HepG2 (cell line): ENCODE data around the gene ZNF648. TPM values are rescaled to one million over a fixed set of nuclear protein-coding genes. Genes with fewer than 3 reads are reported as not detected.

Experiments used
- ATAC-seq: fragments of 200-7000 bp; cut with Tn5 transposase; 3 replicates; pipeline ENCODE4 v1.9.1; 2020; ENCODE audit warnings: mild to moderate bottlenecking, moderate library complexity
- BruUV-seq: library from RNA; stranded (reverse); fragments of 400-500 nt; replicated peaks from 2 replicates; lab custom pipeline; 2021; lab: Mats Ljungman, UMichigan
- CTCF ChIA-PET: fragments of 300-600 bp; formaldehyde crosslinking; extraction: SDS; loops from one replicate; lab custom pipeline; 2021; ENCODE audit warnings: low total read pairs, inconsistent platforms, low intra/inter-chr PET ratio; lab: Yijun Ruan, JAX
- POLR2A ChIA-PET: fragments of 350-600 bp; sonication (Branson Sonifier 250); formaldehyde crosslinking; loops from one replicate; lab custom pipeline; 2020; ENCODE audit warnings: antibody characterized with exemption, inconsistent platforms; lab: Yijun Ruan, JAX
- DNase-seq: peaks from one replicate; pipeline ENCODE4 v3.0.0-alpha.2; 2015; ENCODE audit warnings: low spot score
- FAIRE-seq: peaks from 3 replicates; lab custom pipeline; 2011; peaks lifted over from hg19 to GRCh38; lab: Jason Lieb, UNC
- H2AFZ ChIP-seq: one replicate; pipeline ENCODE4 v1.6.1; 2011; ENCODE audit warnings: low read length, inconsistent platforms
- H3K27ac ChIP-seq: fragments of 300-600 bp; 3 replicates; pipeline ENCODE4 v1.8.0; 2011; ENCODE audit warnings: mixed run types, mild to moderate bottlenecking, mixed read lengths, low read length, inconsistent platforms; ENCODE audit not compliant: insufficient read depth; ENCODE audit errors: extremely low read length
- H3K27me3 ChIP-seq, 2 experiments: fragments of 200-600 bp in 1 of 2; 2 replicates in 1 of 2; 3 replicates in 1 of 2; pipeline versions ENCODE4 v1.6.0 to v1.8.0; 2011; ENCODE audit warnings: low read length in 2 of 2, mild to moderate bottlenecking in 2 of 2, moderate library complexity in 2 of 2, inconsistent platforms in 1 of 2; ENCODE audit not compliant: insufficient read depth in 2 of 2, control insufficient read depth in 1 of 2
- H3K36me3 ChIP-seq, 2 experiments: fragments of 200-600 bp in 1 of 2; replicated peaks in 1 of 2; 2 replicates in 1 of 2; 3 replicates in 1 of 2; pipeline versions ENCODE4 v1.5.1 to v1.8.0; 2011; ENCODE audit warnings: low read length in 2 of 2, inconsistent platforms in 1 of 2; ENCODE audit not compliant: insufficient read depth in 2 of 2, control insufficient read depth in 1 of 2
- H3K4me1 ChIP-seq: 2 replicates; pipeline ENCODE4 v1.5.1; 2012; ENCODE audit warnings: low read length, inconsistent platforms; ENCODE audit not compliant: insufficient read depth
- H3K4me2 ChIP-seq: 2 replicates; pipeline ENCODE4 v1.6.0; 2011; ENCODE audit warnings: low read depth, low read length, inconsistent platforms
- H3K4me3 ChIP-seq, 3 experiments: fragments of 200-600 bp in 1 of 3; sonication (generic), shearing (Covaris generic) in 1 of 3; replicated peaks in 1 of 3; 2 replicates each; pipeline ENCODE4 v1.5.1; 2011 to 2016; ENCODE audit warnings: low read length in 3 of 3, inconsistent platforms in 2 of 3, low read depth in 2 of 3, mild to moderate bottlenecking in 2 of 3, control low read depth in 1 of 3, mixed read lengths in 1 of 3; ENCODE audit not compliant: insufficient read depth in 1 of 3
- H3K79me2 ChIP-seq: one replicate; pipeline ENCODE4 v1.6.1; 2011; ENCODE audit warnings: low read length, inconsistent platforms; ENCODE audit not compliant: insufficient read depth
- H3K9ac ChIP-seq: 2 replicates; pipeline ENCODE4 v1.6.0; 2011; ENCODE audit warnings: mild to moderate bottlenecking, low read depth, low read length, inconsistent platforms; ENCODE audit not compliant: insufficient read depth
- H3K9me3 ChIP-seq: 2 replicates; pipeline ENCODE4 v1.5.1; 2012; ENCODE audit warnings: mild to moderate bottlenecking, low read length
- H4K20me1 ChIP-seq: 2 replicates; pipeline ENCODE4 v1.6.0; 2011; ENCODE audit warnings: inconsistent platforms, mild to moderate bottlenecking, low read length, moderate library complexity; ENCODE audit not compliant: insufficient read depth
- CEBPG ChIP-seq: IDR thresholded peaks from 2 replicates; pipeline ENCODE4 v1.6.1; 2016
- FOXP1 ChIP-seq, 2 experiments: fragments of 450-650 bp in 1 of 2; IDR thresholded peaks; 2 replicates each; pipeline ENCODE4 v1.6.1; 2017 to 2018; ENCODE audit warnings: antibody characterized with exemption in 1 of 2
- GATAD1 ChIP-seq: IDR thresholded peaks from 2 replicates; pipeline ENCODE4 v1.6.1; 2016; ENCODE audit warnings: missing genetic modification reagents, missing compliant biosample characterization
- HDAC1 ChIP-seq: sonication (generic); formaldehyde crosslinking; IDR thresholded peaks from 2 replicates; pipeline ENCODE4 v1.5.1; 2020; ENCODE audit warnings: mild to moderate bottlenecking, missing genetic modification reagents
- HMG20A ChIP-seq: IDR thresholded peaks from 2 replicates; pipeline ENCODE4 v1.6.1; 2016; ENCODE audit warnings: borderline replicate concordance
- HNF4A ChIP-seq: sonication (generic); formaldehyde crosslinking; IDR thresholded peaks from 2 replicates; pipeline ENCODE4 v1.4.0; 2020; ENCODE audit warnings: missing genetic modification reagents
- SCMH1 ChIP-seq: sonication (generic); formaldehyde crosslinking; IDR thresholded peaks from 2 replicates; pipeline ENCODE4 v1.9.0; 2021; ENCODE audit warnings: missing genetic modification reagents, mild to moderate bottlenecking, borderline replicate concordance
- SNAPC2 ChIP-seq: sonication (generic); formaldehyde crosslinking; IDR thresholded peaks from 2 replicates; pipeline ENCODE4 v1.8.1; 2022; ENCODE audit warnings: mild to moderate bottlenecking, missing genetic modification reagents
- SNRNP70 ChIP-seq: fragments of 200-400 bp; formaldehyde crosslinking; IDR thresholded peaks from 2 replicates; pipeline ENCODE4 v1.6.1; 2017; ENCODE audit warnings: mild to moderate bottlenecking, low read depth, low read length, moderate library complexity
- ZBTB38 ChIP-seq: sonication (generic); formaldehyde crosslinking; IDR thresholded peaks from 2 replicates; pipeline ENCODE4 v1.5.1; 2020; ENCODE audit warnings: mild to moderate bottlenecking, missing genetic modification reagents
- ZNF652 ChIP-seq: IDR thresholded peaks from 2 replicates; pipeline ENCODE4 v1.6.1; 2016; ENCODE audit warnings: low read depth, borderline replicate concordance
- ZSCAN22 ChIP-seq: sonication (generic); formaldehyde crosslinking; IDR thresholded peaks from 2 replicates; pipeline ENCODE4 v1.4.0; 2020; ENCODE audit warnings: mild to moderate bottlenecking, missing genetic modification reagents
- WGBS: methylation state at CpG from one replicate; pipeline ENCODE4 v1.1.6; 2017; ENCODE audit warnings: low lambda C conversion rate; 5-methylcytosine and 5-hydroxymethylcytosine counted together
- in situ Hi-C: cut with HindIII; loops from 2 replicates; pipeline ENCODE4 v1.10.0; 2017; ENCODE audit warnings: low pct_unique_long_range_greater_than_20kb; ENCODE audit not compliant: extremely low pct_ligation_motif_present
- intact Hi-C: fragments of 100-400 bp; cut with micrococcal nuclease; formaldehyde crosslinking; loops from one replicate; pipeline ENCODE4 v1.10.0; 2022; ENCODE audit not compliant: unreplicated experiment
- polyA plus RNA-seq, 8 experiments: library from polyadenylated mRNA; depleted of rRNA in 3 of 8; stranded (reverse) in 7 of 8; unstranded in 1 of 8; fragments of >200 nt; fragmentation: Illumina TruSeq in 4 of 8; extraction: Trizol in 4 of 8; gene quantifications; 2 replicates each; pipeline versions ENCODE4 v1.2.1 to v1.2.3, GENCODE V29; 2011 to 2016; ENCODE audit warnings: low read depth in 4 of 8, missing spikeins in 1 of 8, mixed read lengths in 1 of 8; ENCODE audit not compliant: insufficient read depth in 1 of 8
- total RNA-seq, 5 experiments: library from RNA; depleted of rRNA; stranded (reverse); fragments of >200 nt; fragmentation: Illumina TruSeq; extraction: Trizol; gene quantifications; 2 replicates each; pipeline ENCODE4 v1.2.3, GENCODE V29; 2016; ENCODE audit warnings: low read depth in 1 of 5
- TF ChIP-seq, protein P1 (sequence below): sonication (generic); formaldehyde crosslinking; IDR thresholded peaks from 2 replicates; pipeline ENCODE4 v1.5.1; 2020; ENCODE audit warnings: mild to moderate bottlenecking, missing genetic modification reagents, borderline replicate concordance
- TF ChIP-seq, protein P2 (sequence below): sonication (generic); formaldehyde crosslinking; conservative IDR thresholded peaks from 2 replicates; pipeline ENCODE4 v1.4.0; 2020; ENCODE audit warnings: missing genetic modification reagents
- TF ChIP-seq, protein P3 (sequence below): sonication (generic); formaldehyde crosslinking; IDR thresholded peaks from 2 replicates; pipeline ENCODE4 v1.4.0; 2020; ENCODE audit warnings: missing genetic modification reagents

The ZNF648 gene
- total and polyA plus RNA-seq, 2 of the 13 experiments (the other 11 are each of a cell fraction or from before 2014, with no cell fraction given), result 0.13 to 0.37 TPM

DNA sequence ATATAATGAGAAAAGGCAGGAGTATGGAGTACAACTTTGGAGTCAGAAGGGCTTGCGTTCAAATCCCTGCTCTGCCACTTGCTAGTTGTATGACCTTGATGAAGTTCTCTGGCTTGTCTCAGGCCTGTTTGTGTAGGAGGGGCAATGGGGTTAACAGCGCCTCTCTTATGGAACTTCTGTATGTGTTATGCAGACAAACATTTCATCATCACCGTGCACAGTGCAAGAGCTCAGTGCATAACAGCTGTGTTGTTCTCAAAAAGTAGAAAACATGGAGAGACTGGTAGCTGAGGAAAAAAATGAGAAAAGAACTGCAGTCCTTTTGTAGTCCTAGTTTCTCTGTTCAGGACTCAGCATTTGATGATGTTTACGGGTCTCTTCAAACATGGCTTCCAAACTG is 10.4 kb upstream of the ZNF648 start:
- Histone ChIP-seq H3K4me3 (no peak overlapping the region), H3K36me3 (no peaks in the 10 kb centered on the region), H3K79me2 (no peaks in the 10 kb centered on the region), H4K20me1 (no peaks in the 10 kb centered on the region), H3K4me2 (no peak overlapping the region), H3K27ac (no peak overlapping the region), H3K9ac (no peak overlapping the region), H2AFZ (no peak overlapping the region), H3K9me3 (no peaks in the 10 kb centered on the region), H3K27me3 (peaks cover 0 to 21% of the 10 kb centered on the region in 2 experiments; a peak in 2 of 5 replicates), H3K4me1 (peaks cover 20% of the 10 kb centered on the region)
- DNase-seq (peak; percentile 42), ATAC-seq (peak; percentile 61), FAIRE-seq (no peak)
- in situ Hi-C loops, result no loop called here
- CTCF ChIA-PET, result no interaction called here
- intact Hi-C loops, result no loop called here
- WGBS, result 0% methylated on average over 4 of the region's 4 CpGs
- no TSS peak for BruUV-seq
- POLR2A ChIA-PET, result interaction anchor here (0.9 kb wide), 1 partner anchor 42 kb away, joined by 3 read pairs; no protein-coding TSS in a partner anchor
- TF ChIP-seq HNF4A (CRISPR knock-in tag) (peak; percentile 58), ZNF652 (CRISPR knock-in tag) (0 out of 2 replicates have a peak, but pooled peaks have one; percentile 34), HMG20A (CRISPR knock-in tag) (peak; percentile 72; the same call in 1 of the 2 replicates), CEBPG (CRISPR knock-in tag) (peak; percentile 72), ZSCAN22 (CRISPR knock-in tag) (no peak), ZBTB38 (CRISPR knock-in tag) (no peak), SCMH1 (CRISPR knock-in tag) (no peak), SNRNP70 (no peak), HDAC1 (0 out of 2 replicates have a peak, but pooled peaks have one; percentile 25), FOXP1 (IDR thresholded peaks at IDR 0.05) (no peak), FOXP1 (CRISPR knock-in tag; IDR thresholded peaks at IDR 0.05) (peak; percentile 47; the same call in 1 of the 2 replicates), GATAD1 (CRISPR knock-in tag) (no peak), SNAPC2 (CRISPR knock-in tag) (no peak)
- TF ChIP-seq, protein P1, sequence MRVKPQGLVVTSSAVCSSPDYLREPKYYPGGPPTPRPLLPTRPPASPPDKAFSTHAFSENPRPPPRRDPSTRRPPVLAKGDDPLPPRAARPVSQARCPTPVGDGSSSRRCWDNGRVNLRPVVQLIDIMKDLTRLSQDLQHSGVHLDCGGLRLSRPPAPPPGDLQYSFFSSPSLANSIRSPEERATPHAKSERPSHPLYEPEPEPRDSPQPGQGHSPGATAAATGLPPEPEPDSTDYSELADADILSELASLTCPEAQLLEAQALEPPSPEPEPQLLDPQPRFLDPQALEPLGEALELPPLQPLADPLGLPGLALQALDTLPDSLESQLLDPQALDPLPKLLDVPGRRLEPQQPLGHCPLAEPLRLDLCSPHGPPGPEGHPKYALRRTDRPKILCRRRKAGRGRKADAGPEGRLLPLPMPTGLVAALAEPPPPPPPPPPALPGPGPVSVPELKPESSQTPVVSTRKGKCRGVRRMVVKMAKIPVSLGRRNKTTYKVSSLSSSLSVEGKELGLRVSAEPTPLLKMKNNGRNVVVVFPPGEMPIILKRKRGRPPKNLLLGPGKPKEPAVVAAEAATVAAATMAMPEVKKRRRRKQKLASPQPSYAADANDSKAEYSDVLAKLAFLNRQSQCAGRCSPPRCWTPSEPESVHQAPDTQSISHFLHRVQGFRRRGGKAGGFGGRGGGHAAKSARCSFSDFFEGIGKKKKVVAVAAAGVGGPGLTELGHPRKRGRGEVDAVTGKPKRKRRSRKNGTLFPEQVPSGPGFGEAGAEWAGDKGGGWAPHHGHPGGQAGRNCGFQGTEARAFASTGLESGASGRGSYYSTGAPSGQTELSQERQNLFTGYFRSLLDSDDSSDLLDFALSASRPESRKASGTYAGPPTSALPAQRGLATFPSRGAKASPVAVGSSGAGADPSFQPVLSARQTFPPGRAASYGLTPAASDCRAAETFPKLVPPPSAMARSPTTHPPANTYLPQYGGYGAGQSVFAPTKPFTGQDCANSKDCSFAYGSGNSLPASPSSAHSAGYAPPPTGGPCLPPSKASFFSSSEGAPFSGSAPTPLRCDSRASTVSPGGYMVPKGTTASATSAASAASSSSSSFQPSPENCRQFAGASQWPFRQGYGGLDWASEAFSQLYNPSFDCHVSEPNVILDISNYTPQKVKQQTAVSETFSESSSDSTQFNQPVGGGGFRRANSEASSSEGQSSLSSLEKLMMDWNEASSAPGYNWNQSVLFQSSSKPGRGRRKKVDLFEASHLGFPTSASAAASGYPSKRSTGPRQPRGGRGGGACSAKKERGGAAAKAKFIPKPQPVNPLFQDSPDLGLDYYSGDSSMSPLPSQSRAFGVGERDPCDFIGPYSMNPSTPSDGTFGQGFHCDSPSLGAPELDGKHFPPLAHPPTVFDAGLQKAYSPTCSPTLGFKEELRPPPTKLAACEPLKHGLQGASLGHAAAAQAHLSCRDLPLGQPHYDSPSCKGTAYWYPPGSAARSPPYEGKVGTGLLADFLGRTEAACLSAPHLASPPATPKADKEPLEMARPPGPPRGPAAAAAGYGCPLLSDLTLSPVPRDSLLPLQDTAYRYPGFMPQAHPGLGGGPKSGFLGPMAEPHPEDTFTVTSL (CRISPR knock-in tag), result 0 out of 2 replicates have a peak, but pooled peaks have one; percentile 30
- TF ChIP-seq, protein P2, sequence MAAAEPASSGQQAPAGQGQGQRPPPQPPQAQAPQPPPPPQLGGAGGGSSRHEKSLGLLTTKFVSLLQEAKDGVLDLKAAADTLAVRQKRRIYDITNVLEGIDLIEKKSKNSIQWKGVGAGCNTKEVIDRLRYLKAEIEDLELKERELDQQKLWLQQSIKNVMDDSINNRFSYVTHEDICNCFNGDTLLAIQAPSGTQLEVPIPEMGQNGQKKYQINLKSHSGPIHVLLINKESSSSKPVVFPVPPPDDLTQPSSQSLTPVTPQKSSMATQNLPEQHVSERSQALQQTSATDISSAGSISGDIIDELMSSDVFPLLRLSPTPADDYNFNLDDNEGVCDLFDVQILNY (CRISPR knock-in tag), result no peak
- TF ChIP-seq, protein P3, sequence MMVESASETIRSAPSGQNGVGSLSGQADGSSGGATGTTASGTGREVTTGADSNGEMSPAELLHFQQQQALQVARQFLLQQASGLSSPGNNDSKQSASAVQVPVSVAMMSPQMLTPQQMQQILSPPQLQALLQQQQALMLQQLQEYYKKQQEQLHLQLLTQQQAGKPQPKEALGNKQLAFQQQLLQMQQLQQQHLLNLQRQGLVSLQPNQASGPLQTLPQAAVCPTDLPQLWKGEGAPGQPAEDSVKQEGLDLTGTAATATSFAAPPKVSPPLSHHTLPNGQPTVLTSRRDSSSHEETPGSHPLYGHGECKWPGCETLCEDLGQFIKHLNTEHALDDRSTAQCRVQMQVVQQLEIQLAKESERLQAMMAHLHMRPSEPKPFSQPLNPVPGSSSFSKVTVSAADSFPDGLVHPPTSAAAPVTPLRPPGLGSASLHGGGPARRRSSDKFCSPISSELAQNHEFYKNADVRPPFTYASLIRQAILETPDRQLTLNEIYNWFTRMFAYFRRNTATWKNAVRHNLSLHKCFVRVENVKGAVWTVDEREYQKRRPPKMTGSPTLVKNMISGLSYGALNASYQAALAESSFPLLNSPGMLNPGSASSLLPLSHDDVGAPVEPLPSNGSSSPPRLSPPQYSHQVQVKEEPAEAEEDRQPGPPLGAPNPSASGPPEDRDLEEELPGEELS (CRISPR knock-in tag), result peak; percentile 44; the same call in 1 of the 2 replicates
